ENCODE results near the gene TRPC4.

- no peak for TF ChIP-seq POLR2AphosphoS5 (IDR thresholded peaks at IDR 0.05; ENCODE audit: borderline replicate concordance, low read depth, low read length)
- no peak for TF ChIP-seq EZH2 (IDR thresholded peaks at IDR 0.05)
Observed at GRCh38 chr13:37681281-37682032, 188.1 kb downstream of the TRPC4 start.
